Motor neuron (in vitro differentiated cells): ENCODE measurements around the gene CBX1. TPM values are rescaled to one million over a fixed set of nuclear protein-coding genes. Genes with fewer than 3 reads are reported as not detected.

Experiments used
- ATAC-seq, 8 experiments: fragments of 200-7000 bp; cut with Tn5 transposase; replicated peaks in 6 of 8; 2 replicates each; pipeline ENCODE4 v1.8.0; 2021; ENCODE audit warnings: mild to moderate bottlenecking in 8 of 8, moderate library complexity in 8 of 8
- H3K27ac ChIP-seq, 2 donors: fragments of 250-450 bp; sonication (Bioruptor Pico); 2 replicates each; pipeline ENCODE4 v1.9.0; 2021; ENCODE audit warnings: antibody characterized with exemption in 2 of 2, mild to moderate bottlenecking in 2 of 2, moderate library complexity in 1 of 2
- H3K4me1 ChIP-seq, 2 donors: fragments of 250-450 bp; sonication (Bioruptor Pico); replicated peaks in 1 of 2; 2 replicates each; pipeline ENCODE4 v1.6.1; 2021; ENCODE audit warnings: antibody characterized with exemption in 2 of 2, mild to moderate bottlenecking in 2 of 2, moderate library complexity in 1 of 2
- H3K4me3 ChIP-seq, 5 donors: fragments of 250-450 bp; sonication (Bioruptor Pico); 2 replicates each; pipeline ENCODE4 v1.9.0; 2021; ENCODE audit warnings: antibody characterized with exemption in 5 of 5, mild to moderate bottlenecking in 5 of 5, moderate library complexity in 4 of 5
- WGBS, 10 experiments: fragments of 450-650 bp; shearing (Covaris generic); methylation state at CpG; one replicate each; pipeline ENCODE4 v1.0.0; 2022; 5-methylcytosine and 5-hydroxymethylcytosine counted together
- in situ Hi-C, 9 experiments: fragments of 400-800 bp; cut with MboI; loops; one replicate each; pipeline ENCODE4 v1.15.0; 2021; ENCODE audit warnings: low sequenced_read_pairs in 9 of 9, low pct_unique_long_range_greater_than_20kb in 2 of 9; ENCODE audit not compliant: unreplicated experiment in 9 of 9
- total RNA-seq, 8 experiments: library from RNA; unstranded; fragments of 300-600 nt; gene quantifications; 2 replicates each; pipeline versions ENCODE4 v1.2.3 to v1.2.4, GENCODE V29; 2022

Gene CBX1
- 100 to 1,000 TPM in 5 of 8 experiments, 10 to 100 TPM in 3; 25.0 to 204 (median 134) TPM for total RNA-seq

DNA sequence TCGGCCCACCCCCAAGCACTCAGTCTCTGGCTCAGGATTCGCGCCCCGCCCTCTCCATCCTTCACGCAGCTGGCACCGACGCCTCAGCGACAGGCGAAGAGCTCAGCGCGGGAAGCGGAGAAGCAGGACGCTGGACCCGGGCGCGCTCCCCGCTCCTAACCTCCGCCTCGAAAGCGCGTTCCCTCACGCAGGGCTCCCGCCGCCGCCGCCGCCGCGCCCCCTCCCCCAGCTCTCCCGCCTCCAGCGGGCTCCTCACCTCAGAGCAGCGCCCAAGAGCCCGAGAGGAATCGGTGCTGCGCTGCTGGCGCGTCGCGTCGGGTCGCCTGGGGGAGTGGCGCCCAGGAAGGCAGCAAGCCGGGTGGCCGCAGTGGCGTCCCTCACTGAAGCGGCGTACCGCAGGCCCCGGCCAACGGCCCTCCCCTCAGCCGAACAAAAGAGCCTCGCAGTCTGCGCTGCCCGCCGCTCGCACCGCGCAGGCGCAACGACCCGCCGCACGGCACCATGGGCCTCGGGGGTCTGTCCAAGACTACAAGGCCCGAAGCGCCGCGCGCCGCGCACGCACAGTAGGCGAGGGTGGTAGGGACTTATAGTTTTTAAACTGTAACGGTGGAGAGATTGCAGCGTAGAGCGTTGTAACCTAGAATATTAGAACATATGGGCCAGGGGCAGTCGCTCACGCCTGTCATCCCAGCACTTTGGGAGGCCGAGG, at the start of gene CBX1:
TSS of gene CBX1 (minus strand) at position 467 of the 709 bp plus-strand sequence. CDS start 24,474 bp downstream, outside the sequence.
- in situ Hi-C loops, result no loop called here
- peak within 1 kb of the TSS; percentile 93 to 94 for H3K27ac ChIP-seq
- H3K4me3 ChIP-seq, result peak within 1 kb of the TSS; percentile 58 to 74 (median 64)
- 0 to 2% (median 1%) methylated on average over 4 to 26 of the region's 79 CpGs; no CpG with 5 or more reads in 4 of the 10 experiments for WGBS, 10 experiments
- H3K4me1 ChIP-seq, result peaks cover 0 to 6% of the 10 kb centered on the region in 2 donors
- peak; percentile 91 to 95 (median 93) for ATAC-seq

DNA sequence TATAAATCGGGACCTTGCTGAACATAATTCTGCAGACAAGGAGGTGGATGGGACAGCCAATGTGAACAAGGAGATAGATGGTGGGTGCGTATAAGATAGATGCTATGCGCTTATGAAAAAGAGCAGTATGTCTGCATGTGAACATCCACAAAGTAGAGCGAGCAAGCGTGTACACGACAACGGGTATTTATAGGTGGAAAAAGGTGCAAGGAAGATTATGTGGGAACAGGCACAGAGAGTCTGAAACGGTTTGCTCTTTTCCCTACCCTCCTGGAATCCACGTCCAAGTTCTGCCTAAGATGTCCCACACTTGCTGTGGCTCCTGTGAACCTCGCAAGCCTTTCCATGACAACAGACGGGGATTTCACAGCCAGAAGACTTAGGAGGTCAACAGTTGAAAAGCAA, 49.3 kb upstream of the CBX1 start:
- WGBS, 10 experiments, result 0 to 71% (median 38%) methylated on average over 1 to 11 of the region's 11 CpGs

DNA sequence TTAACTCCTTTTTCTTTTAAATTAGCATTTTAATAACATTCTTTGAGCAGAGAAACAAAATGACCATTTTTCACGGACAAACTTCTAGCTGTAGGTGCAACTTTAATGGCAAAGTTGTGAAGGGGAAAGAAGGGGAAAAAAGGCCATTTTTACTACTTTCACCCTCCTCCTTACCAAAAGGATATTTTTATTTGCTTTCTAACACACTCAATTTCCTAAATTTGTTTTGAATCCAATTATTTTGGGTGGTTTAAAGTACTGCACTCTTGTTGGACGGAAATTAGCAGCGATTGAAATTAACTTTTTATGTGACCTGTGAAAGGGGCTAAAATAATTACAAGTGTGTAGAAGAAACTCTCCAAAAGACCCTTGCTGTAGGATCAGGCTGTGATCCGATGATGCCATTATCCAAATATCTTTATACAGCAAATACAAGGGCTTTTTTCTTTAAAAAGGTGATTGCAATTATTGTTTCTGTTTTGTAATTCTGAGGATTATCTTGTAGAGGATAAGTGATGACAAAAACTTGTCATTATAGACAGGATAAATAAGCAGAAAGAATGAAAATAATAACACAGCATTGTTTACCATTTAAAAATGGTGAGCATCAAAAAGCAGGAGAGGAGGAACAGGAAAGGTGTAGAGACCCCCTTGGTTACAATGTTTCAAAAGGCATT, 48.6 kb upstream of the CBX1 start:
- Histone ChIP-seq H3K4me1 (peaks cover 78 to 84% of the 10 kb centered on the region in 2 donors), H3K27ac (peak overlapping the region; percentile 77 to 97), H3K4me3 (peak overlapping the region in 4 of 5 donors; percentile 0 to 19 (median 10))
- ATAC-seq, result no peak
- in situ Hi-C loops, result loop anchor here in 2 of 9 experiments (10.0 to 25.0 kb wide), 2 partner anchors 113 to 475 kb away; partner anchors contain the start of genes COPZ2 (in 1 of the 2), HOXB9 (in 1 of the 2) and NFE2L1 (in 1 of the 2)
- 20 to 89% (median 45%) methylated on average over 1 to 4 of the region's 4 CpGs; no CpG with 5 or more reads in 1 of the 10 experiments for WGBS, 10 experiments

More for the DNA sequence above, 49.3 kb upstream of the CBX1 start:
- peak overlapping the region in 4 of 5 donors; percentile 0 to 16 (median 2) for H3K4me3 ChIP-seq
- peaks cover 78 to 85% of the 10 kb centered on the region in 2 donors for H3K4me1 ChIP-seq
- H3K27ac ChIP-seq, result peak overlapping the region; percentile 77 to 97
- peak in 1 of 8 experiments; percentile 32 for ATAC-seq
- in situ Hi-C loops, result loop anchor here in 1 of 9 experiments (10.0 kb wide), 1 partner anchor 474 kb away; the partner anchor contains the start of gene HOXB9

DNA sequence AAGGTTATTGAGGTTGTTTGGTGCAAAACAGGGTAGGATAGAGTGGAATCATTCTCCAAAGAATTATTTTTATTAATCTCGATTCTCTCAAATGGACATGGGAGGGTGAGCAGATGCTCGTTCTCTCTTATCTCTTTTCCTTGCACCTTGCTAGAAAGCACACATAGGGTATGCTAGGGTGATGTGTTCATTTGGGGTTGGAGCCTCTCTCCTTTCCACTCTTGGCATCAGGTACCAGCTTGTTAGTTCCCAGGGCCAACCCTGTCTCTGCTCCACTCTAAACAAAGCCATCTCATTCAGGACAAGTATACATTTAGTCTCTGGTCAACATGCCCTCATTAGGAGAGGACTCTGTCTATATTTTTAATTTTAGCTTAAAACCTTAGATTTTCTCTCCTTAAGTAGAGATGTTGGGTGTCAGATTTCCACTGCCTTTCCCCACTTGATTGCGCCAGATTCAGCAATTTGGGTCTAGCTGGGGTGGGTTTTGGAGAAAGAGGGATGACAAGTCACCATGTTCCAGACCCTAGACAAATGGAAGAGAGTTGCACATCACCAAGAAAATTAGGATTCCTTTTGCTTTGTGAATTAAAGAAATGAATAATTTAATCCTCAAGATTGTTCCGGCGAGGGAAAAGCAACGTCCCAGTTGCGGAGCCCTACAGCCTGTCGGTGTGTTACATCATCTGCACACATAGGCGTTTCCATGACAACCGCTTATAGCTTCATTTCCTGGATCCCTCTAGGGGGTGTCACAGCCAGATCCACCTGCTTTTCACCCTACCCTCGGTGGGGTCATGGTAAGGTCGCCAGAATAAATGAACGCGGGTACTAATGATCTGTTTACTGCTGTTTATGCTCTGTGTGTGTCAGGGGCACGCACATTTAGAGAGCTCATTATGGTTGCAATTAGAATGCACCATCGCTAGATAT, 47.8 kb upstream of the CBX1 start:
- peak overlapping the region; percentile 3 to 19 (median 12) for H3K4me3 ChIP-seq
- peak overlapping the region; percentile 88 to 97 for H3K27ac ChIP-seq
- 9 to 71% (median 36%) methylated on average over 2 to 14 of the region's 16 CpGs for WGBS, 10 experiments
- peak in 6 of 8 experiments; percentile 47 to 91 (median 88) for ATAC-seq
- in situ Hi-C loops, result loop anchor here in 1 of 9 experiments (25.0 kb wide), 1 partner anchor 112 kb away; the partner anchor contains the start of genes COPZ2 and NFE2L1
- peaks cover 78 to 85% of the 10 kb centered on the region in 2 donors for H3K4me1 ChIP-seq

DNA sequence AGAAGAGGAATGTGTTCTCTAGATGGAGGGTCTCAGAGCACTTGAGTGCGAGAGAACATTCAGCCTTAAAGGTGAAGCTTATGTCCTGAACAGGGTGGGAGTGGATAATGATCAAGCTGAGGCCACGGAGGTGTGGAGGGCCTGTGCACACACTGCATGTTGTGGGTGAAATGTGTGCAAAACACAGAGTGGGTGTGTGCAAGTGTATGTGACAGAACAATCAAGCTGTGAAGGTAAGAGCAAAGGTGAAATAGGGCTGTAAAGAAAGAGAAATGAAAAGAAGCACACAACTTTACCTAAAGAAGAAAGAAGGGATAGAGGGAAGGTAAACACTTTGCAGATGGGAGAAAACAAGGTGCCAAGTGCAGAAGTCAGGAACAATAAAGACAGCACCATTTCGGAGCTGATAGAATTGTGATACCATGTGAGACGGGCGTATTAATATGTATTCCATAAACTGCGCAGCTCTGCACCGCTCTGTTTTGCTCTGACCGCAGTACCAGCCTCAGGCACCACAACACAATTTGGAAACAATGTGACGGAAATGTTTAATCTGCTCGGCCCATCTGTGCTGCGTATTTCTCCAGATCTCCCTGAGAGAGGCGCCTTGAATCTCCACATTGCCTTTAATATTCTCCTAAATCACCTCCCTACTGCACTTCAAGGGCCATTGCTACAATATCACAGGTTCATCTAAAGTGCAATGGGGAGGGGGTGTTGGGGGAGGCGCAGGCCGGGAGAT, 46.9 kb upstream of the CBX1 start:
- Histone ChIP-seq H3K4me3 (peak overlapping the region in 2 of 5 donors; percentile 1 to 4), H3K4me1 (peaks cover 76 to 85% of the 10 kb centered on the region in 2 donors), H3K27ac (peak overlapping the region; percentile 88 to 97)
- ATAC-seq, result peak in 7 of 8 experiments; percentile 4 to 55 (median 28)
- in situ Hi-C loops, result loop anchor here in 1 of 9 experiments (25.0 kb wide), 1 partner anchor 111 kb away; the partner anchor contains the start of genes COPZ2 and NFE2L1
- WGBS, 10 experiments, result 19 to 69% (median 53%) methylated on average over 1 to 13 of the region's 14 CpGs

DNA sequence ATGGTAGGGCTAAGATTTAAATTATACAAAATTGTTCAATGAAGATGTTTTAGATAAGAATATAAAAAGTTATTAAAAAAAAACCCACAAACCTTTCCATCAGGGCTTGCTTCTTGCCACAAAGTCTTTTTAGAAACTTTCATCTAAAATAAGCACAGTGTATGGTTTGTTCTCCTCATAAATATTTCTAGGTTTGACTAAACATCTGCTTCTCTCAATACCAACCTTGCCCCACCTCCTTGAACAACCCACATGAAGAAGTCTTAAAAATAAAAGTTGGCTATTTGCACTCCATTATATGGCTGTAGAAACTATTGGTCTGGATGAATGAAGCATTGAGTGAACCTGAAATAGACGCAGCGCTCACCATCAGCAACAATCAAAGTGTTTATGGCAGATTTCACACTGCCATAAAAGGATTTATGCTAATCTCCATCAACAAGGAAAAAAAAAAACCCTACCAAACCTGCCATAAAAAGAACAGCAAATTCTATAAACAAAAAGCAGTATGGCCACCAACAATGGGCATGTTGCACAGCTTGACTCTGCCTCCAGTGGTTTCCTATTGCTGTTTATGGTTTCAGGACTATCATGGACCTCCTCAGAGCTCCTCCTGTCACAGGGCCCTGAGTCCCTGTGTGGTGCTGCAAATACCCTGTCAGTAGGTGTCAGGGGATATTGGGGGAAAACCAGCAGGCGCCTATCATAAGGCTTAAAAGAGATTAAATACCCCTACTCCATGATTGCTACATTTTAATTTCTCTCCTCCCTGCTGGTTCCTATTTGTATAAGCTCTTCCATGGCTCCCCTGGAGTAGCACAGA, 43.9 kb upstream of the CBX1 start:
- ATAC-seq, result no peak
- Histone ChIP-seq H3K4me3 (no peak overlapping the region), H3K4me1 (peaks cover 46 to 55% of the 10 kb centered on the region in 2 donors), H3K27ac (no peak overlapping the region)
- in situ Hi-C loops, result loop anchor here in 1 of 9 experiments (25.0 kb wide), 1 partner anchor 108 kb away; the partner anchor contains the start of genes COPZ2 and NFE2L1
- WGBS, 10 experiments, result 30 to 100% (median 93%) methylated on average over 2 to 3 of the region's 3 CpGs; no CpG with 5 or more reads in 2 of the 10 experiments

DNA sequence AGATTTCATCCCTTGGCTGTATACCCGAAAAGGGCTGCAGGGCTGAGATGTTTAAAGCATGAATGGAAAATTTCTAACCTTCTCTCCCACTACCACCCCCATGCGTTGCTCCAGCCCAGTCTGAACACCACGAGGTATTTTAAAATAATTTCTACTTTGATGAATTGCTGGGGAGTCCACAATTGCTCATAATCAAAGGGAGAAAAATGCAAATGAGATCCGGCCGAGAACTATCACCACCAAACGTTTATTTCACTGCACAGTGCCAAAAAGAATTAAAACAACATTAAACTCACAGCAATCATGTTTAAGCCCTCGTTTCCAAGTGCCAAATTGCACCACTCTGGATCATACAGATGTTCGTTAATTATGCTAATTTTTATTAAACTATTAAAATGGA, 43.0 kb upstream of the CBX1 start:
- Histone ChIP-seq H3K27ac (no peak overlapping the region), H3K4me1 (peaks cover 36 to 48% of the 10 kb centered on the region in 2 donors), H3K4me3 (no peak overlapping the region)
- ATAC-seq, result no peak
- in situ Hi-C loops, result loop anchor here in 1 of 9 experiments (25.0 kb wide), 1 partner anchor 107 kb away; the partner anchor contains the start of genes COPZ2 and NFE2L1
- 15 to 64% (median 46%) methylated on average over 3 to 8 of the region's 8 CpGs for WGBS, 10 experiments

DNA sequence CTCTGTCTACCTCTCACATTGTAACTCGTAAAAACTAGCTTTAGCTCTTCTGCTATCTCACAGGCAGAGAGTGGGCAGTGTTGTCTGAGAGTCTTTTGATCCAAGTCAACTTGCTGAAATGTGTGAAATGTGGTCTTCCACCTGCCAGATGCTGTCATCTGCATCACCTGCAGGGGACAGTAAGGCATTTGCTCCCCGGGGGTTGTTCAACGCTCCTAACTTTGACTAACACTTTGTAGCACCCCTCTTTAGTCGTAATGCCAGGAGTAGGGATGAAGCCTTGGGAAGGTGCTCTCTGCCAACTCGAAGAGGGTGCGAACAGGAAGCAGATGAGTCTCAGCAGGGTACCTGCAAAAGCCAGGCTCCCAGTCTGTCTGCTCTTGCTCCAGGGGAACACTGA, 42.4 kb upstream of the CBX1 start:
- in situ Hi-C loops, result loop anchor here in 1 of 9 experiments (25.0 kb wide), 1 partner anchor 106 kb away; the partner anchor contains the start of genes COPZ2 and NFE2L1
- Histone ChIP-seq H3K4me1 (peaks cover 30 to 42% of the 10 kb centered on the region in 2 donors), H3K4me3 (no peak overlapping the region), H3K27ac (no peak overlapping the region)
- 0 to 57% (median 22%) methylated on average over 1 to 6 of the region's 6 CpGs; no CpG with 5 or more reads in 3 of the 10 experiments for WGBS, 10 experiments
- ATAC-seq, result peak in 1 of 8 experiments; percentile 13

DNA sequence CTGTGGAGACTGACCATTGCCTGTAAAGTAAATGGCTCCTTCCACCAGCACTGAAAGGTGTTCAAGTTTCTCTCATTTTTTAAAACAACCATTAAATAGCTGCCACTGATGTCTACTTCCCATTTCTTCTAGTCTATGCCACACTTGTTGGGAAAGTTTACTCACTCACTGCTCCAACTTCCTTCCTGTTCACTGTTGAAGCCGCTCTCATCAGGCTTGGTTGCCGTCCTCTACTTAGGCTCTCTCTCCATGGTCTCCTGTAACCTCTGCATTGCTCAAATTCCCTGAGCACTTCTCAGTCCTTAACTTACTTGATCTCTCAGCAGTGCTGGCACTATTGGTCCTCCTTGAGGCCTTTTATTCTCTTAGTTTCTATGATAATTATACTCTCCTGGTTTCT, 38.7 kb upstream of the CBX1 start:
- Histone ChIP-seq H3K4me3 (no peak overlapping the region), H3K27ac (no peak overlapping the region), H3K4me1 (peaks cover 18 to 31% of the 10 kb centered on the region in 2 donors)
- in situ Hi-C loops, result loop anchor here in 1 of 9 experiments (25.0 kb wide), 1 partner anchor 103 kb away; the partner anchor contains the start of genes COPZ2 and NFE2L1
- no peak for ATAC-seq
- 29 to 100% (median 93%) methylated on average over 1 to 2 of the region's 2 CpGs; no CpG with 5 or more reads in 1 of the 10 experiments for WGBS, 10 experiments

DNA sequence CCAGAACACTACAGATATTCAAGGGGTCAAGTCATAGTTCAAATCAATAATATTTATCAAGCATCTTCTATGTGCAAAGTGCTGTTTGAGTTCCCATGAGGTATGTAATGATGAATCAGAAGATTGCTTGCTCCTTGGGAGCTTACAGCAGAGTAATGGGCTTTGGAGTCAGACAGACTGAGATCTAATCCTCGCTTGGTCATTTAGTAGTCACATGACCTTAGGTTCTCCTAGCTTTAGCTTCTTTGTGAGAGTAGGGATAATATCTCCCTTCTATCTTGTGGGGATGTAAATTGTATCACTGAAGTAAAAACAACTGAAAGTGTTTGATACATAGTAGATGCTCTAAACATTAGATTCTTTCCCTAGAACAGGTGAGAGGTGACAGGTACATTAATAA, 36.4 kb upstream of the CBX1 start:
- in situ Hi-C loops, result loop anchor here in 1 of 9 experiments (25.0 kb wide), 1 partner anchor 100 kb away; the partner anchor contains the start of genes COPZ2 and NFE2L1
- Histone ChIP-seq H3K4me1 (peaks cover 7 to 14% of the 10 kb centered on the region in 2 donors), H3K27ac (peak overlapping the region; percentile 27 to 46), H3K4me3 (no peak overlapping the region)
- peak in 5 of 8 experiments; percentile 48 to 80 (median 64) for ATAC-seq
- WGBS, 10 experiments, result 25 to 80% (median 67%) methylated on average over 1 of the region's 1 CpG; no CpG with 5 or more reads in 4 of the 10 experiments
